OCI-LY7 (cell line): Measurements from ENCODE around the gene DKK1.

ENCODE experiments used
- EZH2phosphoT487 ChIP-seq: fragments of 200-600 bp; sonication (generic); IDR thresholded peaks from 2 replicates; pipeline ENCODE4 v1.6.1; 2018; ENCODE audit warnings: low read depth, borderline replicate concordance, mild to moderate bottlenecking, mixed run types, antibody characterized with exemption, low read length, moderate library complexity, mixed read lengths
- TF ChIP-seq, protein P1 (sequence below): fragments of 200-600 bp; sonication (generic); conservative IDR thresholded peaks from 2 replicates; pipeline ENCODE4 v1.5.1; 2014; ENCODE audit warnings: mild to moderate bottlenecking, antibody characterized with exemption, low read length, moderate library complexity, mixed read lengths

DNA sequence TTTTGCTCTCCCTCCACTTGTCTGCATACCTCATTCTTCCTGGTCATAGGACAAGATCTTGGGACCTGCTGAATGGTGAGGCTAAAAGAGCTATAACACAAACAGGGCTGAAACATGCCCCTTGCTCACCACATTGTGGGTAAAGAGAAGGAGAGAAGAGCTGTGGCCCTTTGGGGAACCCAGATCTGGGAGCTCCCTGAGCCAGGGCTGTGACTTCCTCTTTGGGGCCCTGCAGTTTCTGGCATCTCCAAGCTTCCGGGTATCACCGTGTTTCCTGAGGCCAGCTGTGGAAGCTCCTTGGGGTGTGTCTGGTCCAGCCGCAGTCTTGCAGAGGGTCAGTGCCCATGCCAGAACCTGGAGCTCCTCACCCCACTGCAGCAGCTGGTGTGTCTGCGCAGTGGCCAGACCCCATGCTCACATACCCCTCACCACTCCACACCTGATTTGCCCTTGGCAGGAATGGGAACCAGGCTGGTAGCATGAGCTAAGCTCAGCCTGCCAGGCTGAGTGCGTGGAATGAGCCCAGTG is 34.0 kb downstream of the DKK1 start:
- TF ChIP-seq, protein P1, sequence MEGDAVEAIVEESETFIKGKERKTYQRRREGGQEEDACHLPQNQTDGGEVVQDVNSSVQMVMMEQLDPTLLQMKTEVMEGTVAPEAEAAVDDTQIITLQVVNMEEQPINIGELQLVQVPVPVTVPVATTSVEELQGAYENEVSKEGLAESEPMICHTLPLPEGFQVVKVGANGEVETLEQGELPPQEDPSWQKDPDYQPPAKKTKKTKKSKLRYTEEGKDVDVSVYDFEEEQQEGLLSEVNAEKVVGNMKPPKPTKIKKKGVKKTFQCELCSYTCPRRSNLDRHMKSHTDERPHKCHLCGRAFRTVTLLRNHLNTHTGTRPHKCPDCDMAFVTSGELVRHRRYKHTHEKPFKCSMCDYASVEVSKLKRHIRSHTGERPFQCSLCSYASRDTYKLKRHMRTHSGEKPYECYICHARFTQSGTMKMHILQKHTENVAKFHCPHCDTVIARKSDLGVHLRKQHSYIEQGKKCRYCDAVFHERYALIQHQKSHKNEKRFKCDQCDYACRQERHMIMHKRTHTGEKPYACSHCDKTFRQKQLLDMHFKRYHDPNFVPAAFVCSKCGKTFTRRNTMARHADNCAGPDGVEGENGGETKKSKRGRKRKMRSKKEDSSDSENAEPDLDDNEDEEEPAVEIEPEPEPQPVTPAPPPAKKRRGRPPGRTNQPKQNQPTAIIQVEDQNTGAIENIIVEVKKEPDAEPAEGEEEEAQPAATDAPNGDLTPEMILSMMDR, result no peak
- TF ChIP-seq EZH2phosphoT487, result no peak
